Measurements from ENCODE around the gene PPP2R5B. TPM values are rescaled to one million over a fixed set of nuclear protein-coding genes. Genes with fewer than 3 reads are reported as not detected.
A peak's percentile ranks its signal among the peaks of the same experiment; 100 is the strongest.

PPP2R5B gene
- polyA plus RNA-seq, 6 donors from 2014 or later: 7.2 to 15.1 (median 10.2) TPM

DNA sequence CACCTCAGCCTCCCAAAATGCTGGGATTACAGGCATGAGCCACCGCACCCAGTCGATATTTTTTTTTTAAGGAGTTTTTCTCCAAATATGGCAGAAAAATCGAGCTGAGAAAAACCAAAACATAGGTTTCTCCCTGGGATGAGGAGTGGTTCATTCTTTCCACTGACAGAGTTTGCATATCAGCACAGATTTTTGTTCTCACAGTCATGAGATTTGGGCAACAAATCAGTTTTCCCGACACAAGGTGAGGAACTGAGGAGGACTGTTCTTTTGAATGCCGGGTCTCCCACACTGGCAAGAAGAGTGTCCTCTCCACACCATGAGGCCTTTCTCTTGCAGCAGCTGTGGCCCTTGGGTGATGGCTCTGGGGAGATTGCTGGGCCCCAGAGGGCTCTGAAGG, 42.2 kb upstream of the PPP2R5B start:
- DNase-seq (no peak), ATAC-seq (ENCODE audit: low read depth in 2 of 2) (no peak)
- peaks cover 40% of the 10 kb centered on the region in 3 donors for H3K4me1 Mint-ChIP-seq
- H3K9me3 Mint-ChIP-seq: no peaks in the 10 kb centered on the region
- peak overlapping the region in 1 of 6 donors; percentile 61 for H3K27ac Mint-ChIP-seq
- H3K36me3 Mint-ChIP-seq: no peaks in the 10 kb centered on the region
- H3K27me3 Mint-ChIP-seq: no peaks in the 10 kb centered on the region
- peak overlapping the region in 1 of 8 donors; percentile 21 for H3K4me3 Mint-ChIP-seq

DNA sequence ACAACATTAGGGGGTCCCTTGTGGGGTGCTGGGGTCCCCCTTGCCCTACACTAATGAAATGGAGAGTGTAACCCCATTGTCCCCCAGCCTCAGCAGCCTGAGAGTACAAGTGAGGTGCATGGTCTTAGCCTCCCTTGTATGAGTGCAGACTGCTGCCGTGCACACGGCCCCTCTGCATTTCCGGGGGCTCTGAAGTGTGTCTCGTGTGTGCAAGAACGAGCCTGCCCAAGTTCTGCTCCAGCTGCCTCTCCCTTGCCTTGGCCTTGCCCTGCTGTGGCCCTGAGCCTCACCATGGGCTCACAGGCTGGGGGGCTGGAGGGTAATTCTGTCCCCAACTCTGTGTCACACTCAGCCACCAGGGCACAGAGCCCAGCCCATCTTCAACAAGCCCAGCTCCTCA, 40.9 kb upstream of the PPP2R5B start:
- DNase-seq: no peak
- H3K9me3 Mint-ChIP-seq: no peaks in the 10 kb centered on the region
- no peak overlapping the region for H3K27ac Mint-ChIP-seq
- no peak overlapping the region for H3K4me3 Mint-ChIP-seq
- peaks cover 45 to 49% (median 47%) of the 10 kb centered on the region in 3 donors for H3K4me1 Mint-ChIP-seq
- no peaks in the 10 kb centered on the region for H3K36me3 Mint-ChIP-seq
- ATAC-seq (ENCODE audit: low read depth in 2 of 2): no peak
- no peaks in the 10 kb centered on the region for H3K27me3 Mint-ChIP-seq

DNA sequence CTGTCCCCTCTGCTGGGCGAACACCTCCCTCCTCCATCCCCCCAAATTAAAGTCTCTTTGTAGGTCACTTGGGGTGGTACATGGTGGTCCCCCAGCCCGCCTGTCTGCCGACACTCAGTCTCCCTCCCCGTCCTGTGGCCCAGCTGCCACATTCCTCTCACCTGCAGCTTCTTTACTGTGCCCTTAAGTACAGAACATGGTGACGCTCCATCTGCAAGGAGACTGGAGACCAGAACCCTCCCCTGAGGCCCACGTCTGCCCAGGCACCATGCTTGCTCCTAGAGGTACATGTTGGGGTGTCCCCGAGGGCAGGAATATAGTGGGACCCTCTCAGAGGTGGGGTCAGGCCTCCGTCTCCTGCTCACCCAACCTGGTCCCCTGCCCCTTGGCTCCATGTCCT, 40.5 kb upstream of the PPP2R5B start:
- Mint-ChIP-seq H3K9me3 (no peaks in the 10 kb centered on the region), H3K4me1 (peaks cover 40 to 51% (median 46%) of the 10 kb centered on the region in 3 donors), H3K27me3 (no peaks in the 10 kb centered on the region), H3K36me3 (no peaks in the 10 kb centered on the region), H3K27ac (peak overlapping the region in 1 of 6 donors; percentile 84), H3K4me3 (no peak overlapping the region)
- ATAC-seq (ENCODE audit: low read depth in 2 of 2) (no peak), DNase-seq (no peak)

DNA sequence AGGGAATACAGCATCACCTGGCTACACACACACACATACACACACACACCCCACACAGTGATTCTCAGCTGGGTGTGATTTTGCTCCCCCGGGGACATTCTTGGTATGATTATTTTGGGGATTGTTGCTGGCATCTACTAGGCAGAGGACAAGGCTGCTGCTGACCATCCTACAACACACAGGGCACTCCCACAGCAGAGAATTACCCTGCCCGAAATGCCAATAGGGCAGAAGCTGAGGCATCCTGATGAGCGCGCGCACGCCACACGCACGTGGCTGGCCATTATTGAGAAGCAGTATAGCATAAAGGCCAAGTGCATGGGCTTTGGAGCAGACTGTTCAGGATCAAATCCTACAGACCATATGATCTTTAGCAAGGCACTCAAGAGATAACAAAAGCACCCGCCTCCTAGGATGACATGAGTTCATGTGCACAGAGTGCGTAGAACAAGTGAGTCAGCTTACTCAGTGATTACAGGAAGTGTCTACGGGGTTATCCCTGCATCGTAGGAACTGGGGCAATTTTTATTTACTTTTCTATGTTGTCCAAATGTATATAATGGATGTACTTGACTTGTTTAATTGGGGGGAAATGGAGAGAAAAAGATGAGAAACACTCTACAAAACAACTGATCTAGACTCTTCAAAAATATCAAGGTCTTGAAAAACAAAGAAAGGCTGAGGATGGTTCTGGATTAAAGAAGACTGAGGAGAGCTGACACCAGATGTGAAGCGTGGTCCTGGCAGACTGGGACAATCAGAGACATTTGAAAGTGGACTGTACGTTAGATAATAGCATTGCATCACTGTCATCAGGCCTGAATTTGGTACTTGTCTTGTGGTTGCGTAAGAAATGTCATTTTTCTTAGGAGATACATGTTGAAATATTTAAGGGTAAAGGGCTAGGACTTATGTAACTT, 38.9 kb upstream of the PPP2R5B start:
- Mint-ChIP-seq H3K27me3 (no peaks in the 10 kb centered on the region), H3K4me3 (no peak overlapping the region)
- DNase-seq: no peak

DNA sequence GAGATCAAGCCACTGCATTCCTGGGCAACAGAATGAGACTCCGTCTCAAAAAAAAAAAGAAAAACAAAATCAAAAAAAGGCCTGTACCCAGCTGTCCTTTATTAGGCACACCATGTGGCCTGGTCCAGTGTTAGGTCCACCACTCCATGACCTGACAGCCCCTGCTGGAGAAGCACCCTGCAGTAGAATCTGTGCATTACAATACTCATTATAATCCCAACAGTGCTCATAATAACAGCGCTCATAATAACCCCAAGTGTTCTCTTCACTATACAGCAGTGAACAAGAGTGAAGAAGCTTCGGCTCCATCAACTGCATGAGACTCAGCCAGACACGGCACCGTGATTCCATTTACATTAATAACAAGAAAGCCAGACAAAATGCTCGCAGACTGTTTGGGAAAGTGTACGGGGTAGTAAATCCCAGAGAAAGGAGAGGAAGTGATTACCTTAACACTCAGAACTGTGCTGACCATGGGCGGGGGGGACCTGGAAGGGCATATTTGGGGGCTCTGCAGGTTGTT, 37.2 kb upstream of the PPP2R5B start:
- H3K4me3 Mint-ChIP-seq: peak overlapping the region in 5 of 8 donors; percentile 2 to 64 (median 42)
- no peaks in the 10 kb centered on the region for H3K9me3 Mint-ChIP-seq
- peaks cover 28 to 40% (median 39%) of the 10 kb centered on the region in 3 donors for H3K4me1 Mint-ChIP-seq
- ATAC-seq (ENCODE audit: low read depth in 2 of 2) (no peak), DNase-seq (no peak)
- no peaks in the 10 kb centered on the region for H3K27me3 Mint-ChIP-seq
- H3K27ac Mint-ChIP-seq: peak overlapping the region in 5 of 6 donors; percentile 80 to 96 (median 84)
- H3K36me3 Mint-ChIP-seq: no peaks in the 10 kb centered on the region

More for the DNA sequence above, 38.9 kb upstream of the PPP2R5B start:
- Mint-ChIP-seq H3K36me3 (no peaks in the 10 kb centered on the region), H3K4me1 (peaks cover 24 to 41% (median 39%) of the 10 kb centered on the region in 3 donors), H3K27ac (peak overlapping the region in 2 of 6 donors; percentile 28 to 70), H3K9me3 (no peaks in the 10 kb centered on the region)
- ATAC-seq (ENCODE audit: low read depth in 2 of 2): no peak

DNA sequence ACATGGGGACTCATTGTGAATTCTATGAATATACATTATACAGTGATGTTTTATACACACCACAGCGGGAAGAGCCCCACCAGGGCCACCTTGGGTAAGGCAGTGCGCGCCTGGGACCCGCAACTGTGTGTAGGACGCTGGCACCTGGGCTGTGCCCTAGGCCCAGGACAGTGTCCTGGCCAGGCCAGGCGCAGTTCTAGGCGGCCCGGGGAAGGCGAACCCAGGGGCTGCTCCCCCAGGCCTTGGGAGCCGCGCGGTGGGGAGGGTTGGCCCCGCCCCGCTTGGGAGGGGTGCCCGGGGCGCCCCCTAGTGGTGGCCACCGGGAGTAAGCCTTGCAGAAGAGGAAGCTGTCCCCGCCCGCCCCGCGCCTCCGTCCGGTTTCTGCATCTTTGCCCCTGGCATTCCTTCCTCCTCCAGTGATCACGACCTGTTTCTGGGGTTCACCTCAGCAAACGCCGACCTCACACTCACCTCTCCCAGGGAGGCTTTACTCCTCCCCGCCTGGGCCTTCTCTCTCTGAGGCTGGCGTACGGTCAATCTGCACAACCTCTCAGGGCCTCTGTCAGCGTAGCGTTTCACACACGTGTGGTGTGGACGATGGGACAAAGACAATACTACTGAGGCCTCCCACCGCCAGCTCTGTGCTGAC, 36.6 kb upstream of the PPP2R5B start:
- no peaks in the 10 kb centered on the region for H3K36me3 Mint-ChIP-seq
- no peaks in the 10 kb centered on the region for H3K27me3 Mint-ChIP-seq
- H3K4me1 Mint-ChIP-seq: peaks cover 31 to 45% (median 45%) of the 10 kb centered on the region in 3 donors
- H3K9me3 Mint-ChIP-seq: no peaks in the 10 kb centered on the region
- H3K27ac Mint-ChIP-seq: peak overlapping the region; percentile 83 to 97 (median 92)
- peak; percentile 85 for DNase-seq
- peak; percentile 93 to 95 for ATAC-seq (ENCODE audit: low read depth in 2 of 2)
- peak overlapping the region; percentile 58 to 95 (median 84) for H3K4me3 Mint-ChIP-seq

DNA sequence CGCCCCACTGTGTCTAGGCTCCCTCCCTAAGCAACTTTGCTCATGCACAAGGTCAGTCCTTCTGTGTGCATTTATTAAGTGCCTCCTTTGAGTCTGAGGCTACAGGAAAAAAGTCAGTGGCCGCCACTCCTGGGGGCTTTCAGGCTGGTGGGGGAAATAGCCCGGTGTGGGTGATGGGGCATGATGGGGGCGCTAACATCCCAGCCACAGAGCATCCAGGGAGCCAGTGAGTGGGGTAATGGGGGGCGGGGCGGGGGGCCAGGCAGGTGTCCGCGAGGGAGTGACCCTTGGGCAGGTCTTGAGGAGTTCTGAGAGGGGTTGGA, 36.1 kb upstream of the PPP2R5B start:
- no peak for DNase-seq
- Mint-ChIP-seq H3K27me3 (no peaks in the 10 kb centered on the region), H3K4me3 (peak overlapping the region; percentile 58 to 95 (median 84)), H3K4me1 (peaks cover 31 to 45% (median 45%) of the 10 kb centered on the region in 3 donors), H3K27ac (peak overlapping the region in 5 of 6 donors; percentile 83 to 97 (median 92)), H3K36me3 (no peaks in the 10 kb centered on the region), H3K9me3 (no peaks in the 10 kb centered on the region)
- no peak for ATAC-seq (ENCODE audit: low read depth in 2 of 2)

DNA sequence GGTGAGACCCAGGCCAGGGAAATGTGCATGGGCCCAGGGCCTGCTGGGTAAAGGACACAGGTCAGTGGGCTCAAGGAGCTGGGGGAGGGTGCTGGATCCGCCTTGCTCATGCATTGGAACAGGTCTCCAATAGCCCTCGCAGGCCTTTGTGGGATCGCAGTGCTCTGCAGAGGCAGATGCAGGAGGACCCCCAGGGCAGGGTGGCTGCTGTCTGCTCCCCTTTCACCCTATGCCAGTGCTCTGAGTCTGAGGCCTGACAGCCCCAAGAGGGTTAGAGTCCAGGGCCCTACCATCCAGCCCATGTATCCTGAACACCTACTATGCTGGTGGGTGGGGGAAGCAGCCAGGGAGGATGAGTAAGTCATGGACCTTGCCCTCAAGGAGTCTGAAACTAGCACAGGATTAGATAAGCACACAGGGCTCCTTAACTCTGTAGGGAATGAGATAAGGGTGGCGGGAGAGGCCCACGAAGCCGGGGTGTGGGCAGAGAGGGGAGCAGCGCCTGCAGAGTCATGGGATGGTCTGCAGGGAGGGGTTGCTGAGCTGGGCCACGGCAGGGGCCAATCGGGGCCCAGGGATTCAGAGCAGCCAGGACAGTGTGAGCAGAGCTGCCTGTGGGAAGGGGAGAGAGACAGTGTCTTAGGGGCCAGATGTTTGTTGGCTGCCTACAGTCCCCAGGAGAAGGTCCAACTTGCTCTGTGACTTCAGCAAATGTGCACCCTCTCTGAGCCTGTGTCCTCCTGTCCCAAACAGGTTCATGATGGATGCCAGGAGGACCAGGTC, 35.6 kb upstream of the PPP2R5B start:
- Mint-ChIP-seq H3K9me3 (no peaks in the 10 kb centered on the region), H3K36me3 (no peaks in the 10 kb centered on the region), H3K4me1 (peaks cover 32 to 48% (median 46%) of the 10 kb centered on the region in 3 donors), H3K27ac (peak overlapping the region in 4 of 6 donors; percentile 26 to 87 (median 65)), H3K27me3 (no peaks in the 10 kb centered on the region), H3K4me3 (peak overlapping the region in 3 of 8 donors; percentile 58 to 89 (median 59))
- DNase-seq: no peak
- no peak for ATAC-seq (ENCODE audit: low read depth in 2 of 2)

DNA sequence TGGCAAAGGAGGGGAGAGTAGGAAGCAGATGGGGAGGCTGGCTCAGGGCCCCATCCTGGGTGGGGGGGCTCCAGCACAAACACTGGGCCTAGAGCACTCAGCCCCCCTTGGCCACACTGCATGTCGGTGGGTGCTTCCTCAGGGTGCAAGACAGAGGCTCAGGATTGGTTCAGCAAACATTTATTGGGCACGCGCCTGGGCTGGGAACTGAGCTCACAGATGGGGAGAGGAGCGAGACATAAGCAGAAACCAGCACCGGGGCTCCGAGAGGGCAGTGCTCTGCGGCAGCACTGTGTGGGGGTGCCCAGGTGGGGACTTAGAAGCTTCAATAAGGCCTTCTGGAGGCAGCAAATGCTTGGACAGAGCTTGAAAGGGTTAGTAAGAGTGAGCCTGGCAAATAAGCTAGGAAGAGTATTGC, 34.0 kb upstream of the PPP2R5B start:
- peak overlapping the region in 2 of 6 donors; percentile 54 to 60 for H3K27ac Mint-ChIP-seq
- no peak for ATAC-seq (ENCODE audit: low read depth in 2 of 2)
- no peak overlapping the region for H3K4me3 Mint-ChIP-seq

DNA sequence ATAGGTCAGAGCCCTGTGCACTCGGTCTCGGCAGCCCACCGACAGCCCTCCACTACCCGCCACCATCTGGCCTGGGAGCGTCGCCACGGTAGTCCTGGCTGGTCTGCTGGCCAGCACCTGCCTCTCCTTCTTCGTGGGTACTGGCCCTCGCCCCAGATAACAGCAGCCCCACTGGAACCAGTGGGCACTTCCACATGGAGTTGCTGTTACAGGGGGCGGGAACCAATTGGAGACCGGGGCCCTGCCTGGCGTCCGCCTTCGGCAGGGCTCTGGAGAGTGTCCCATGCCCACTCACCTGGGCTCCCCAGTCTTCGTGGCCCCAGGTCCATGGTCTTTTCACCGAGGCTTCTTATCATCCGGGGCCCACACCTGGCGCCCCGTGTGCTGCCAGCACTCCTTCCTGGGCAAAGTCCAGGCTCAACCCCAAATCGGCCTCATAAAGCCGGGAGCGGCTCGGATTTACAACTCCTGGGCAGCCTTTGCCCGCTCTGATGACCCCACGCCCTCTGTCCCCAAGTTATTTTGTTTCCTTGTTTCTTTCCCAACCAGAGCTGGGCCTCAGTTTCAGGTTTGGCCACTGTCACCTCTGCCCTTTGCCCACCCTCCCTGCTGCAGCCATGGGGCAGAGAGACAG, 33.2 kb upstream of the PPP2R5B start:
- Mint-ChIP-seq H3K9me3 (no peaks in the 10 kb centered on the region), H3K27ac (peak overlapping the region in 3 of 6 donors; percentile 37 to 45 (median 39)), H3K27me3 (no peaks in the 10 kb centered on the region), H3K4me1 (peaks cover 29 to 49% (median 47%) of the 10 kb centered on the region in 3 donors), H3K36me3 (no peaks in the 10 kb centered on the region), H3K4me3 (no peak overlapping the region)
- no peak for ATAC-seq (ENCODE audit: low read depth in 2 of 2)
- no peak for DNase-seq

More for the DNA sequence above, 34.0 kb upstream of the PPP2R5B start:
- Mint-ChIP-seq H3K27me3 (no peaks in the 10 kb centered on the region), H3K4me1 (peaks cover 34 to 50% (median 49%) of the 10 kb centered on the region in 3 donors), H3K9me3 (no peaks in the 10 kb centered on the region), H3K36me3 (no peaks in the 10 kb centered on the region)
- DNase-seq: no peak

DNA sequence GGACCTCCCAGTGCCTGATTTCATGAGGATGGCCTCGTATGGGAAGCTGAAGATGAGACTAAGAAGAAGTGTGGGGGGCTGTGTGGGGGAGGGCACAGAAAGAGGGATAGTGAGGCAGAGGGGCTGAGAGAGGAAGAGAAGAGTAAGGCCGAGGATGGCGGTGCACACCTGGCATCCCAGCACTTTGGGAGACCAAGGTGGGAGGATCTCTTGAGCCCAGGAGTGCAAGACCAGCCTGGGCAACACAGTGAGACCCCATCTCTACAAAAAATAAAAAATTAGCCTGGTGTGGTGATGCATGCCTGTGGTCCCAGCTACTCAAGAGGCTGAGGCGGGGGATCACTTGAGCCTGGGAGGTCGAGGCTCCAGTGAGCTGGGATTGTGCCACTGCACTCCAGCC, 32.6 kb upstream of the PPP2R5B start:
- ATAC-seq (ENCODE audit: low read depth in 2 of 2) (no peak), DNase-seq (no peak)
- Mint-ChIP-seq H3K27me3 (no peaks in the 10 kb centered on the region), H3K36me3 (no peaks in the 10 kb centered on the region), H3K4me1 (peaks cover 29 to 49% (median 47%) of the 10 kb centered on the region in 3 donors), H3K27ac (peak overlapping the region in 4 of 6 donors; percentile 45 to 90 (median 71)), H3K4me3 (peak overlapping the region in 3 of 8 donors; percentile 51 to 53 (median 51)), H3K9me3 (no peaks in the 10 kb centered on the region)

DNA sequence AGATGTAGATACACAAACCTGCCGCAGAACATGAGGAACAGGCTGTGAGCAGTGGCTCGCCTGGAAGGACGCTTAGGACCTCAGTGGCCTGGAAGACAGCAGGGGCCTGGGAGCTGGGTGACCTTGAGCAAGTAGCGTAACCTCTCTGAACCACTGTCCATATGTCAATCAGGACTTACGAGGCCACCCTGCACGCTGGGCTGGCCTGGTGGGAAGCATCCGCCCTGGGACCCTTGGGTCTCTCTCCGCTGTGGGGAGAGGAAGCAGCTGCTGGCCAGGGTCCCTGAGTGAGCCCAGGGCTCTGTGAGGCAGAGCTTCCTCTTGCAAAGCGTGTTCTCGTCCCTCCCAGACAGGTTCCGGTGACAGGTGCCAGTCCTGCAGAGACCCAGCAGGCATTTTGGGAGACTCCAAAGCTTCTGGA, 32.1 kb upstream of the PPP2R5B start:
- no peaks in the 10 kb centered on the region for H3K9me3 Mint-ChIP-seq
- H3K27me3 Mint-ChIP-seq: no peaks in the 10 kb centered on the region
- H3K36me3 Mint-ChIP-seq: no peaks in the 10 kb centered on the region
- H3K4me1 Mint-ChIP-seq: peaks cover 26 to 46% (median 45%) of the 10 kb centered on the region in 3 donors
- DNase-seq (no peak), ATAC-seq (ENCODE audit: low read depth in 2 of 2) (no peak)
- H3K4me3 Mint-ChIP-seq: peak overlapping the region in 5 of 8 donors; percentile 35 to 53 (median 51)
- peak overlapping the region in 4 of 6 donors; percentile 45 to 90 (median 82) for H3K27ac Mint-ChIP-seq
